ENCODE measurements around the gene IL10.

DNA sequence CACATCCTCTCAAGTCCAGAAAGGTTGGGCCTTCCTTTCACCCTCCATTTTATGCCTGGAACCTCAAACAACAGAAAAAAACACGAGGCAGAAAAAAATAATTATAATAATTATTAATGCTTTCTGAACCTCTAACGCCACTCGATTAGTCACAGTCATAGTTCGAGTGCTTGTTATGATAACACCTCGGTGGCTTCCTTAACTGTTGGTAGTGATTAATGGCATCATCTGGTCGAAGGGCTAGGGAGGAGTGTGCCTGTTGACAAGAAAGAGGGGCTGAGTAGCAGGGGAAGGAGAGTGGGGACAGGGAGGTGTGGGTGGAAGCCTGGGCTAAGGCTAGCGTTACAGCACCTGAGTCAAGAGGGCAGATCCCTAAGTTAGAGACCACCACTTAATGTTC, 21.3 kb upstream of the IL10 start:
- TF ChIP-seq, protein P1, sequence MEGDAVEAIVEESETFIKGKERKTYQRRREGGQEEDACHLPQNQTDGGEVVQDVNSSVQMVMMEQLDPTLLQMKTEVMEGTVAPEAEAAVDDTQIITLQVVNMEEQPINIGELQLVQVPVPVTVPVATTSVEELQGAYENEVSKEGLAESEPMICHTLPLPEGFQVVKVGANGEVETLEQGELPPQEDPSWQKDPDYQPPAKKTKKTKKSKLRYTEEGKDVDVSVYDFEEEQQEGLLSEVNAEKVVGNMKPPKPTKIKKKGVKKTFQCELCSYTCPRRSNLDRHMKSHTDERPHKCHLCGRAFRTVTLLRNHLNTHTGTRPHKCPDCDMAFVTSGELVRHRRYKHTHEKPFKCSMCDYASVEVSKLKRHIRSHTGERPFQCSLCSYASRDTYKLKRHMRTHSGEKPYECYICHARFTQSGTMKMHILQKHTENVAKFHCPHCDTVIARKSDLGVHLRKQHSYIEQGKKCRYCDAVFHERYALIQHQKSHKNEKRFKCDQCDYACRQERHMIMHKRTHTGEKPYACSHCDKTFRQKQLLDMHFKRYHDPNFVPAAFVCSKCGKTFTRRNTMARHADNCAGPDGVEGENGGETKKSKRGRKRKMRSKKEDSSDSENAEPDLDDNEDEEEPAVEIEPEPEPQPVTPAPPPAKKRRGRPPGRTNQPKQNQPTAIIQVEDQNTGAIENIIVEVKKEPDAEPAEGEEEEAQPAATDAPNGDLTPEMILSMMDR (IDR thresholded peaks at IDR 0.05): no peak
- TF ChIP-seq EP300 (IDR thresholded peaks at IDR 0.05) (no peak), POLR2A (IDR thresholded peaks at IDR 0.05) (no peak)

Measured in tibial nerve (tissue), 4 donors.